Mesendoderm (in vitro differentiated cells): Measurements from ENCODE around the gene RALBP1.
"Not testable (repeated sequence)": the region's sequence is repeated elsewhere in the genome, so short reads cannot be mapped to it uniquely, and the experiment has no call there.

Source experiments
- DNase-seq: peaks from one replicate; pipeline ENCODE4 v3.0.0; 2013
- H2AK5ac ChIP-seq: 2 replicates; pipeline ENCODE4 v1.6.1; 2013; ENCODE audit warnings: low read length, inconsistent platforms
- H2BK120ac ChIP-seq: 2 replicates; pipeline ENCODE4 v1.6.1; 2013; ENCODE audit warnings: low read depth, mild to moderate bottlenecking, low read length, moderate library complexity, mixed read lengths
- H2BK15ac ChIP-seq: replicated peaks from 2 replicates; pipeline ENCODE4 v1.6.1; 2013; ENCODE audit warnings: low read depth, mild to moderate bottlenecking, moderate library complexity
- H2BK5ac ChIP-seq: 2 replicates; pipeline ENCODE4 v1.6.1; 2013; ENCODE audit warnings: low read length, inconsistent platforms
- H3K18ac ChIP-seq: 2 replicates; pipeline ENCODE4 v1.6.1; 2013; ENCODE audit warnings: mild to moderate bottlenecking, low read length, mixed read lengths
- H3K23ac ChIP-seq: one replicate; pipeline ENCODE4 v1.6.1; 2013; ENCODE audit warnings: low read length
- H3K27ac ChIP-seq: 2 replicates; pipeline ENCODE4 v1.5.1; 2013; ENCODE audit warnings: low read depth, mild to moderate bottlenecking, inconsistent platforms, low read length, moderate library complexity
- H3K27me3 ChIP-seq: 2 replicates; pipeline ENCODE4 v1.6.1; 2013; ENCODE audit warnings: low read length, control low read depth, mild to moderate bottlenecking, inconsistent platforms; ENCODE audit not compliant: insufficient read depth, poor library complexity
- H3K36me3 ChIP-seq: 2 replicates; pipeline ENCODE4 v1.6.1; 2013; ENCODE audit warnings: low read length, inconsistent platforms; ENCODE audit not compliant: control insufficient read depth, insufficient read depth
- H3K4ac ChIP-seq: one replicate; pipeline ENCODE4 v1.6.1; 2013; ENCODE audit warnings: low read depth, mild to moderate bottlenecking, low read length, moderate library complexity
- H3K4me1 ChIP-seq: 2 replicates; pipeline ENCODE4 v1.6.1; 2013; ENCODE audit warnings: low read depth, low read length, inconsistent platforms; ENCODE audit not compliant: control insufficient read depth
- H3K4me2 ChIP-seq: 2 replicates; pipeline ENCODE4 v1.6.1; 2013; ENCODE audit warnings: low read length
- H3K4me3 ChIP-seq: 2 replicates; pipeline ENCODE4 v1.5.1; 2013; ENCODE audit warnings: mild to moderate bottlenecking, low read length
- H3K56ac ChIP-seq: one replicate; pipeline ENCODE4 v1.6.1; 2013; ENCODE audit warnings: low read length
- H3K79me1 ChIP-seq: 2 replicates; pipeline ENCODE4 v1.6.1; 2013; ENCODE audit warnings: low read length, inconsistent platforms
- H3K79me2 ChIP-seq: 2 replicates; pipeline ENCODE4 v1.6.1; 2013; ENCODE audit warnings: mild to moderate bottlenecking, low read length; ENCODE audit not compliant: control insufficient read depth, insufficient read depth
- H3K9ac ChIP-seq: 2 replicates; pipeline ENCODE4 v1.6.1; 2013; ENCODE audit warnings: low read length, inconsistent platforms
- H4K5ac ChIP-seq: one replicate; pipeline ENCODE4 v1.6.1; 2013; ENCODE audit warnings: low read length
- H4K8ac ChIP-seq: one replicate; pipeline ENCODE4 v1.6.1; 2013; ENCODE audit warnings: low read depth, mild to moderate bottlenecking, control low read depth, low read length, moderate library complexity
- WGBS: extraction: QIAGEN DNeasy Blood & Tissue Kit; methylation state at CpG from one replicate; pipeline ENCODE4 v1.1.7; 2013; ENCODE audit warnings: low lambda C conversion rate, missing lambda C conversion rate; ENCODE audit not compliant: insufficient coverage; ENCODE audit errors: extremely low coverage; 5-methylcytosine and 5-hydroxymethylcytosine counted together

Gene RALBP1

DNA sequence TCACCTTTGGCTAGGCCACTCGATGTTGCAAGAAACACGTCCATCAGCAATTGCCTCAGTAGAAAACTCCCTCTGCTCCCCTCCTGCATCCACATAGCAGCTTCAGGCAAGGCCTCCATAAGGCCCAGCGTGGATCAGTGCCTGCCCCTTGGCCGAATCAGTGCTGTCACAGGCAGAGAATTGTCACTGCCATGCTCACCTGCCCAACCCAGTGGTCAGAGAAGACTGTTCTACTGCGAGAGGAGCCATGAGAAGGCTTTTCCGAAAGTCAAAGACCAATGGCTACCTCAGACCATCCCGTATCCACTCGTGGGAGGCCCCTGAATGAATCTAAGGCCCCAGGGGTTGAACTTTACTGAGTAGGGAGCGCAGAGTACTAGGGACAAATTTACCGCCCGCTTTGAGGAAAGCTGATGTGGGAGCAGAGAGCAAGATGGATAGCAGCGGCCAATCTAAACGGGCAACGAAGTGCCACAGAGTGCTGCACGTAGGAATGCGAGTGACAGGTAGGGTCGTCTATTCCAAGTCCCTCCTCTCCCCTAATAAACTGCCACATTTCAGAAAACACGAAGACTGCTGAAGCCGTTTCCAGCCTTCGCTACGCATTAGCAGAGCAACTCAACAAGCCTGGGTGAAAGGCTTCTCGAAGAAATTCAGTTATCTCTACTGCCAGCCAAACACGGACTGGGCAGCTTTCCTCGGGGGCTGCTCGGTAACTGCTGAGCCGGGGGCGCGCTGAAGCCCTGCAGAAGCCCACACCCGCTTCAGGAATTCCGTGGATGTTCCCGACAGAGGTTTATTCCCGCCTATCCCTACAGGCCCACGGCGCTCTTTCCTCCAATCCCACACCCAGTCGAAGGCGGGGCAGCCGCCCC lies 968 bp upstream of the RALBP1 start:
- peak overlapping the region; percentile 100 for H3K56ac ChIP-seq
- DNase-seq, result peak; percentile 19
- no peaks in the 10 kb centered on the region for H3K36me3 ChIP-seq
- no peaks in the 10 kb centered on the region for H3K27me3 ChIP-seq
- no peak overlapping the region for H3K18ac ChIP-seq
- peak overlapping the region; percentile 92 for H3K27ac ChIP-seq
- peak overlapping the region; percentile 89 for H3K23ac ChIP-seq
- WGBS, result no CpG with 5 or more reads among the region's 37 CpGs
- H2BK15ac ChIP-seq, result no peak overlapping the region
- no peak overlapping the region for H4K8ac ChIP-seq
- H2BK5ac ChIP-seq, result peak overlapping the region; percentile 50
- H2BK120ac ChIP-seq, result no peak overlapping the region
- peak overlapping the region; percentile 99 for H3K9ac ChIP-seq
- H3K79me1 ChIP-seq, result peaks cover 13% of the 10 kb centered on the region
- H3K79me2 ChIP-seq, result peaks cover 35% of the 10 kb centered on the region
- H4K5ac ChIP-seq, result peak overlapping the region; percentile 98
- peak overlapping the region; percentile 93 for H3K4me3 ChIP-seq
- peak overlapping the region; percentile 19 for H3K4ac ChIP-seq
- H3K4me1 ChIP-seq, result peaks cover 4% of the 10 kb centered on the region
- H2AK5ac ChIP-seq, result no peak overlapping the region
- peak overlapping the region; percentile 94 for H3K4me2 ChIP-seq

DNA sequence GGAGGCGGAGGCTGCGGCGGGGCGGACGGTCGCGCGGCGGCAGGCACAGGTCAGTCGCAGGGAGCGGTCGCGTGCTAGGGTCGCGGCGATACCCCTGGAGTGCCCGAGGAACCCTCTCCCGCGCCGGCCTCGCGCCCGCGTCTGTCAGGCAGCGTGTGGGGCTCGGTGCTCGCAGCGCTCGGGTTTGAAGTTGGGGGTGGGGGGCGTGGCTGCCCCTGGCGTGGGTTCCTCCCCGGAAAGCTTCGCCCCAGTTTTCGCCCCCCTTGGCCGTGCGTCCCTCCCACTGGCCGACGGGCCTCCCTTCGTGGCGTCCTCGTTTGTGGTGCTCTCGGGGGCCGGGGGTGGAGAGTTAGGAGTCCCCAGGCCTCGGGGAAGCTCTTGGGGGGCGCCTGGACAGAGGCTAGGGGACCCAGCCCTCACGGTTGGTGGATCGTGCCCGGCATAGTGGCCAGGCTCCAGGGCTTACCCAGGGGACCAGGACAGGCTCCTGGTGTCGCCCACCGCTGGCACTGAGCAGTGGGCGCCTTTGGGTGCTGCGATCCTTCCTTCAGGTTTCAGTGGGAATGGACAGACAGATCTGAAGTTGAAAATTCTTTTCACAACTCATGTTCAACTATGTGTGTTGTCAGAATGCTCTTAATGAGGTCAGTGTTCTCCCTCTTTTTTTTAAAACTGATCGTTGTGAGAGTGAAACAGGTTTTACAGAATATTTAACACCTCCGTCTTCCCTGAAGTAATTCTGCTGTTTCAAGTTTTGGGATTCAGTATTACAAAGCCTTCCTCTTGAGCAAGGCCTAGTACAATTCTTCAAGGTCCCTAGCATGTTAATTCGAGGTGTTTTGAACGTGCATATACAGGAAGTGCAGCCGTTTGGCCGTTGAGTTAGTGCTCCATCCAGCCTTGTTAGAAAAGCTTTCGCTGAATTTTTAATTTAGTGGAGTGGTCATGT lies 604 bp downstream of the RALBP1 start:
- no peak overlapping the region for H3K4ac ChIP-seq
- peak overlapping the region; percentile 55 for H3K4me3 ChIP-seq
- WGBS, result no CpG with 5 or more reads among the region's 59 CpGs

GRCh38 chr18:9476949-9477348 lies 1.6 kb downstream of the RALBP1 start:
- H3K4me2 ChIP-seq, H3K4me1 ChIP-seq, H3K23ac ChIP-seq, H3K18ac ChIP-seq, DNase-seq, H2AK5ac ChIP-seq, H2BK15ac ChIP-seq, H3K4me3 ChIP-seq, H4K8ac ChIP-seq, H4K5ac ChIP-seq, H2BK5ac ChIP-seq, H3K27me3 ChIP-seq, H2BK120ac ChIP-seq, H3K9ac ChIP-seq, H3K36me3 ChIP-seq, H3K27ac ChIP-seq, H3K4ac ChIP-seq: not testable (repeated sequence)
- WGBS, result no CpG with 5 or more reads among the region's 12 CpGs
- Histone ChIP-seq H3K56ac (peak overlapping the region; percentile 25), H3K79me1 (peaks cover 14% of the 10 kb centered on the region), H3K79me2 (peaks cover 44% of the 10 kb centered on the region)

More for the DNA sequence above, 604 bp downstream of the RALBP1 start:
- H3K27me3 ChIP-seq, result no peaks in the 10 kb centered on the region
- H3K79me2 ChIP-seq, result peaks cover 40% of the 10 kb centered on the region
- H3K4me2 ChIP-seq, result peak overlapping the region; percentile 52
- peak overlapping the region; percentile 89 for H3K9ac ChIP-seq
- no peak overlapping the region for H2BK15ac ChIP-seq
- peak; percentile 20 for DNase-seq
- H4K5ac ChIP-seq, result no peak overlapping the region
- no peaks in the 10 kb centered on the region for H3K36me3 ChIP-seq
- no peak overlapping the region for H2AK5ac ChIP-seq
- H3K23ac ChIP-seq, result peak overlapping the region; percentile 92
- peaks cover 4% of the 10 kb centered on the region for H3K4me1 ChIP-seq
- H2BK5ac ChIP-seq, result no peak overlapping the region
- peaks cover 14% of the 10 kb centered on the region for H3K79me1 ChIP-seq
- no peak overlapping the region for H4K8ac ChIP-seq
- H3K27ac ChIP-seq, result no peak overlapping the region
- H3K18ac ChIP-seq, result peak overlapping the region; percentile 22
- peak overlapping the region; percentile 97 for H3K56ac ChIP-seq
- H2BK120ac ChIP-seq, result no peak overlapping the region

GRCh38 chr18:9477509-9477908 lies 2.2 kb downstream of the RALBP1 start:
- Histone ChIP-seq H3K4me2 (no peak overlapping the region), H3K9ac (no peak overlapping the region), H3K27ac (no peak overlapping the region), H2BK15ac (no peak overlapping the region), H3K4me3 (no peak overlapping the region), H3K18ac (no peak overlapping the region), H4K5ac (no peak overlapping the region), H4K8ac (no peak overlapping the region), H3K4ac (no peak overlapping the region), H2AK5ac (no peak overlapping the region), H3K23ac (no peak overlapping the region), H3K79me1 (peaks cover 17% of the 10 kb centered on the region), H3K36me3 (no peaks in the 10 kb centered on the region), H3K27me3 (no peaks in the 10 kb centered on the region), H2BK120ac (no peak overlapping the region), H3K4me1 (peaks cover 4% of the 10 kb centered on the region), H3K79me2 (peaks cover 44% of the 10 kb centered on the region), H2BK5ac (no peak overlapping the region), H3K56ac (no peak overlapping the region)
- no peak for DNase-seq
- WGBS, result no CpG with 5 or more reads among the region's 1 CpG

- Histone ChIP-seq H4K5ac (no peak overlapping the region), H3K27ac (no peak overlapping the region), H2BK120ac (no peak overlapping the region), H3K23ac (no peak overlapping the region), H4K8ac (no peak overlapping the region), H2BK5ac (no peak overlapping the region), H2BK15ac (no peak overlapping the region), H3K4ac (no peak overlapping the region), H3K4me2 (no peak overlapping the region), H3K18ac (no peak overlapping the region), H3K79me2 (peaks cover 47% of the 10 kb centered on the region), H3K56ac (no peak overlapping the region), H3K79me1 (peaks cover 18% of the 10 kb centered on the region), H3K9ac (no peak overlapping the region), H3K4me3 (no peak overlapping the region), H3K36me3 (no peaks in the 10 kb centered on the region), H2AK5ac (no peak overlapping the region), H3K27me3 (no peaks in the 10 kb centered on the region), H3K4me1 (peaks cover 4% of the 10 kb centered on the region)
- no peak for DNase-seq
- WGBS, result no CpG with 5 or more reads among the region's 31 CpGs
Measured at GRCh38 chr18:9478545-9478944, 3.2 kb downstream of the RALBP1 start.
